T-cell (primary cell): ENCODE measurements around the gene UNKL. TPM values are rescaled to one million over a fixed set of nuclear protein-coding genes. Genes with fewer than 3 reads are reported as not detected.

Source experiments
- ATAC-seq, 4 experiments: fragments of 200-7000 bp in 3 of 4; fragments of 150-1000 bp in 1 of 4; cut with Tn5 transposase; replicated peaks in 1 of 4; 1 replicate in 3 of 4; 2 replicates in 1 of 4; pipeline ENCODE4 v1.10.0; 2021; ENCODE audit warnings: moderate library complexity in 3 of 4, mild to moderate bottlenecking in 2 of 4, moderate number of reproducible peaks in 1 of 4
- CTCF ChIA-PET, 2 donors: fragments of 300-600 bp; sonication (Branson Sonifier 250); formaldehyde crosslinking; loops; one replicate each; lab custom pipeline; 2022; ENCODE audit warnings: antibody characterized with exemption in 2 of 2; lab: Charles Lee
- POLR2A ChIA-PET, 2 donors: fragments of 300-600 bp; sonication (Branson Sonifier 250); formaldehyde crosslinking; loops; one replicate each; lab custom pipeline; 2022; ENCODE audit warnings: antibody characterized with exemption in 2 of 2; lab: Charles Lee
- DNase-seq, 35 experiments: peaks; one replicate each; pipeline versions ENCODE4 v3.0.0 to v3.0.0-alpha.2; 2013 to 2023
- H3K27ac ChIP-seq: one replicate; pipeline ENCODE4 v1.5.1; 2013; ENCODE audit warnings: low read length
- H3K27me3 ChIP-seq, 2 experiments: replicated peaks in 1 of 2; 1 replicate in 1 of 2; 2 replicates in 1 of 2; pipeline versions ENCODE4 v1.6.1 to v1.7.0; 2013; ENCODE audit warnings: low read length in 1 of 2, mixed read lengths in 1 of 2; ENCODE audit not compliant: control insufficient read depth in 2 of 2, insufficient read depth in 2 of 2; ENCODE audit errors: extremely low read depth in 1 of 2
- H3K36me3 ChIP-seq, 2 donors: 1 replicate in 1 of 2; 2 replicates in 1 of 2; pipeline versions ENCODE4 v1.6.1 to v1.7.0; 2013; ENCODE audit warnings: low read length in 1 of 2; ENCODE audit not compliant: control insufficient read depth in 2 of 2, insufficient read depth in 1 of 2; ENCODE audit errors: extremely low read depth in 1 of 2
- H3K4me1 ChIP-seq, 2 experiments: 1 replicate in 1 of 2; 2 replicates in 1 of 2; pipeline versions ENCODE4 v1.6.1 to v1.7.0; 2013; ENCODE audit warnings: low read length in 2 of 2, mixed read lengths in 1 of 2; ENCODE audit not compliant: insufficient read depth in 2 of 2, control insufficient read depth in 1 of 2; ENCODE audit errors: extremely low read depth in 1 of 2
- H3K4me3 ChIP-seq, 2 donors: 1 replicate in 1 of 2; 2 replicates in 1 of 2; pipeline versions ENCODE4 v1.5.1 to v1.7.0; 2013; ENCODE audit warnings: mild to moderate bottlenecking in 2 of 2, low read length in 1 of 2, moderate library complexity in 1 of 2; ENCODE audit not compliant: control insufficient read depth in 1 of 2; ENCODE audit errors: extremely low read depth in 1 of 2
- H3K9me3 ChIP-seq: 2 replicates; pipeline ENCODE4 v1.7.0; 2013
- H3K27ac Mint-ChIP-seq, 2 donors: one replicate each; pipeline ENCODE4 v1.8.0; 2020 to 2021; ENCODE audit warnings: mild to moderate bottlenecking in 2 of 2, mixed read lengths in 2 of 2
- H3K27me3 Mint-ChIP-seq, 2 donors: one replicate each; pipeline ENCODE4 v1.8.0; 2021 to 2022; ENCODE audit warnings: mixed read lengths in 2 of 2
- H3K36me3 Mint-ChIP-seq: one replicate; pipeline ENCODE4 v1.8.0; 2021; ENCODE audit warnings: mixed read lengths
- H3K4me1 Mint-ChIP-seq, 3 donors: one replicate each; pipeline ENCODE4 v1.8.0; 2020 to 2022; ENCODE audit warnings: mixed read lengths in 3 of 3, mild to moderate bottlenecking in 1 of 3
- H3K4me3 Mint-ChIP-seq, 3 donors: one replicate each; pipeline ENCODE4 v1.8.0; 2020 to 2022; ENCODE audit warnings: mild to moderate bottlenecking in 3 of 3, mixed read lengths in 3 of 3, moderate library complexity in 3 of 3
- H3K9me3 Mint-ChIP-seq, 3 donors: one replicate each; pipeline ENCODE4 v1.8.0; 2020 to 2022; ENCODE audit warnings: mixed read lengths in 3 of 3
- WGBS: methylation state at CpG from one replicate; pipeline ENCODE4 v1.1.5; 2013; ENCODE audit warnings: missing lambda C conversion rate; ENCODE audit not compliant: insufficient coverage; 5-methylcytosine and 5-hydroxymethylcytosine counted together
- total RNA-seq, 35 experiments: library from RNA in 6 of 35; stranded (reverse) in 6 of 35; fragments of 120-200 nt in 1 of 35; gene quantifications; one replicate each; pipeline versions ENCODE4 v1.2.1 to v1.2.4 and lab custom pipeline; 2013 to 2026

Gene UNKL
- total RNA-seq, 5 donors from 2014 or later (not counting 1 experiment from before 2014, with no cell fraction given), result 85.3 to 131 (median 113) TPM

GRCh38 chr16:1436731-1437355 is 22.3 kb upstream of the UNKL start:
- POLR2A ChIA-PET, result no interaction called here
- ATAC-seq (no peak), DNase-seq (no peak)
- no peak overlapping the region for H3K27ac ChIP-seq
- H3K36me3 ChIP-seq, result no peaks in the 10 kb centered on the region
- H3K4me3 ChIP-seq, result no peak overlapping the region
- H3K9me3 Mint-ChIP-seq, result no peaks in the 10 kb centered on the region
- 90% methylated on average over 44 of the region's 47 CpGs for WGBS
- no peaks in the 10 kb centered on the region for H3K4me1 Mint-ChIP-seq
- H3K27me3 Mint-ChIP-seq, result no peaks in the 10 kb centered on the region
- H3K9me3 ChIP-seq, result no peaks in the 10 kb centered on the region
- no peaks in the 10 kb centered on the region for H3K36me3 Mint-ChIP-seq
- H3K4me3 Mint-ChIP-seq, result no peak overlapping the region
- H3K4me1 ChIP-seq, result peaks cover 0 to 20% of the 10 kb centered on the region in 2 experiments
- H3K27me3 ChIP-seq, result peaks cover 0 to 3% of the 10 kb centered on the region in 2 experiments
- CTCF ChIA-PET, result no interaction called here
- no peak overlapping the region for H3K27ac Mint-ChIP-seq

- H3K27me3 Mint-ChIP-seq, result no peaks in the 10 kb centered on the region
- ChIA-PET POLR2A (no interaction called here), CTCF (no interaction called here)
- no peaks in the 10 kb centered on the region for H3K36me3 Mint-ChIP-seq
- no peak for ATAC-seq
- no peaks in the 10 kb centered on the region for H3K36me3 ChIP-seq
- WGBS, result 86% methylated on average over 18 of the region's 32 CpGs
- H3K4me1 ChIP-seq, result peaks cover 0 to 23% of the 10 kb centered on the region in 2 experiments
- H3K4me3 ChIP-seq, result no peak overlapping the region
- no peaks in the 10 kb centered on the region for H3K9me3 Mint-ChIP-seq
- H3K27ac ChIP-seq, result no peak overlapping the region
- H3K27me3 ChIP-seq, result peaks cover 0 to 8% of the 10 kb centered on the region in 2 experiments
- H3K4me1 Mint-ChIP-seq, result no peaks in the 10 kb centered on the region
- H3K27ac Mint-ChIP-seq, result no peak overlapping the region
- H3K4me3 Mint-ChIP-seq, result no peak overlapping the region
- no peaks in the 10 kb centered on the region for H3K9me3 ChIP-seq
- DNase-seq, result no peak
Measured at GRCh38 chr16:1435921-1436697, 21.6 kb upstream of the UNKL start.

GRCh38 chr16:1434644-1435592 is 20.4 kb upstream of the UNKL start:
- Histone ChIP-seq H3K4me3 (no peak overlapping the region), H3K4me1 (peaks cover 0 to 23% of the 10 kb centered on the region in 2 experiments), H3K27ac (no peak overlapping the region), H3K27me3 (peaks cover 0 to 20% of the 10 kb centered on the region in 2 experiments), H3K36me3 (no peaks in the 10 kb centered on the region), H3K9me3 (no peaks in the 10 kb centered on the region)
- CTCF ChIA-PET, result no interaction called here
- ATAC-seq (no peak), DNase-seq (no peak)
- Mint-ChIP-seq H3K27ac (no peak overlapping the region), H3K4me1 (no peaks in the 10 kb centered on the region), H3K27me3 (no peaks in the 10 kb centered on the region), H3K9me3 (no peaks in the 10 kb centered on the region), H3K4me3 (no peak overlapping the region), H3K36me3 (no peaks in the 10 kb centered on the region)
- POLR2A ChIA-PET, result no interaction called here
- WGBS, result 92% methylated on average over 34 of the region's 40 CpGs

GRCh38 chr16:1433756-1434155 is 19.3 kb upstream of the UNKL start:
- no peak overlapping the region for H3K4me3 ChIP-seq
- Mint-ChIP-seq H3K36me3 (no peaks in the 10 kb centered on the region), H3K27ac (no peak overlapping the region), H3K4me1 (no peaks in the 10 kb centered on the region), H3K27me3 (peaks cover 0 to 3% of the 10 kb centered on the region in 2 donors), H3K4me3 (no peak overlapping the region), H3K9me3 (no peaks in the 10 kb centered on the region)
- ATAC-seq, result no peak
- WGBS, result 70% methylated on average over 18 of the region's 22 CpGs
- ChIA-PET POLR2A (no interaction called here), CTCF (no interaction called here)
- peaks cover 0 to 31% of the 10 kb centered on the region in 2 experiments for H3K27me3 ChIP-seq
- H3K4me1 ChIP-seq, result peaks cover 0 to 26% of the 10 kb centered on the region in 2 experiments
- H3K9me3 ChIP-seq, result no peaks in the 10 kb centered on the region
- DNase-seq, result no peak
- H3K36me3 ChIP-seq, result no peaks in the 10 kb centered on the region
- no peak overlapping the region for H3K27ac ChIP-seq

- Histone ChIP-seq H3K4me3 (no peak overlapping the region), H3K27ac (no peak overlapping the region), H3K4me1 (peaks cover 0 to 31% of the 10 kb centered on the region in 2 experiments), H3K9me3 (no peaks in the 10 kb centered on the region), H3K27me3 (peaks cover 0 to 36% of the 10 kb centered on the region in 2 experiments), H3K36me3 (no peaks in the 10 kb centered on the region)
- no peaks in the 10 kb centered on the region for H3K9me3 Mint-ChIP-seq
- ChIA-PET CTCF (interaction anchor here in 1 of 2 donors (0.9 kb wide), 1 partner anchor 13 kb away, joined by 3 read pairs; the partner anchor contains the start of gene UQCC4), POLR2A (no interaction called here)
- H3K4me3 Mint-ChIP-seq, result no peak overlapping the region
- ATAC-seq, result no peak
- no peaks in the 10 kb centered on the region for H3K36me3 Mint-ChIP-seq
- H3K4me1 Mint-ChIP-seq, result no peaks in the 10 kb centered on the region
- DNase-seq, result no peak
- peaks cover 0 to 3% of the 10 kb centered on the region in 2 donors for H3K27me3 Mint-ChIP-seq
- no peak overlapping the region for H3K27ac Mint-ChIP-seq
- 90% methylated on average over 10 of the region's 14 CpGs for WGBS
Measured at GRCh38 chr16:1433263-1433560, 18.7 kb upstream of the UNKL start.
